ENCODE results near the gene MAGOHB.

GRCh38 chr12:10558789-10559188 is 54.6 kb downstream of the MAGOHB start:
- TF ChIP-seq CTCF (IDR thresholded peaks at IDR 0.05), result no peak
- no peak for TF ChIP-seq EP300 (IDR thresholded peaks at IDR 0.05)
- TF ChIP-seq POLR2AphosphoS5 (IDR thresholded peaks at IDR 0.05), result no peak
- no peak for TF ChIP-seq POLR2A (IDR thresholded peaks at IDR 0.05)

Measured in gastroesophageal sphincter (tissue), 3 donors.